Measurements from ENCODE around the gene FMO3.

FMO3 gene

DNA sequence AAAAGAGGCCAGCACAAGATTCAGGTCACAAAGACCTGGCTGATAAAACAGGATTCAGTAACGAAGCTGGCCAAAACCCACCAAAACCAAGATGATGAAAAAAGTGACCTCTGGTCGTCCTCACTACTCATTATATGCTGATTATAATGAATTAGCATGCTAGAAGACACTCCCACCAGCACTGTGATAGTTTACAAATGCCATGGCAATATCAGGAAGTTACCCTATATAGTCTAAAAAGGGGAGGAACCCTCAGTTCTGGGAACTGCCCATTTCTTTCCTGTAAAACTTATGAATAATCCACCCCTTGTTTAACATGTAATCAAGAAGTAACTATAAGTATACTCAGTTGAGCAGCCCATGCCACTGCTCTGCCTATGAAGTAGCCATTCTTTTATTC lies 68.4 kb downstream of the FMO3 start:
- DNase-seq (ENCODE audit: low read depth in 3 of 3) = no peak

DNA sequence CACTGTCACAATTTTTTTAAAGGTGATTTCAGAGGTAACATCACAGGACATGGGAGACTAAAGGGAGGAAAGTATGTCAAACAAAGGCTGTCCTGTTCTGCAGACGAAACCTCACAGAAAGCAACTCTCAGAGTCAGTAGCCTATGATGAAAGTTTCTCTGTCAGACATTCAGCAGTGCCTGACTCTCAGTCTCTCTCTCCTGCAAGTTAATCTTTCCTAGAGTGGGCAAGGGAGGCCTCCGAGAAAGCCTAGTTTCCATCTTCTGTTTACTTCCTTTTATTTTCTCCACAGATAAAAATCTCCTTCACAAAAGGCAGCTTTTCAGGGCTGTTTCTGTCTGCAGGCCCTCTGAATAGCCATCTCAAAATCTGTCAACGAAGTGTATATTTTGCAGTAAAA lies 69.5 kb downstream of the FMO3 start:
- DNase-seq (ENCODE audit: low read depth in 3 of 3) = no peak

DNA sequence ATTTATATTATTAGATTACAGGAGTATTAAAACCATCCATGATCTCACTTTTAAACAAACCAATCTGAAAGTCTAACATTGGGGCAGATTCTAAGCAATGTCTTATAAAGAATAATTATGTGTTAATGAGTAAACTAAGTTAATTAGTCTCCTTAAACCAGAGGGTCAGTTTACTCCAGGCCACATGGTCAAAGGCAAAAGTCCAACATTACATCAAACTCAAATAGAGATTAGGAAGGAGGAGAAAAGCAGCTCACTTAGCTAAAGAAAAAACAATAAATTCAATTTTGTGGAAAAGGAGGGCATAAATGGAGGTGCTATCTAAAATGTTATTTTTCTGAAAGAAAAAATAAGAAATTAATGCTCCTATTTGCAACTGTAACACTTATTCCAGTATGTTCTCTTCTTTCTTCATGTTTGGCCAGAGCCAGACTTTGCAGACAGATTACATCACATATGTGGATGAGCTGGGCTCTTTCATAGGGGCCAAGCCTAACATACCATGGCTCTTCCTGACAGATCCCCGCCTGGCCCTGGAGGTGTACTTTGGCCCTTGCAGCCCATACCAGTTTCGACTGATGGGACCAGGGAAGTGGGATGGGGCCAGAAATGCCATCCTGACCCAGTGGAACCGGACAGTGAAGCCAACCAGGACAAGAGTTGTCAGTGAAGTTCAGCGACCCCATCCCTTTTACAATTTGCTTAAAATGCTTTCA lies 70.1 kb downstream of the FMO3 start:
- DNase-seq (ENCODE audit: low read depth in 3 of 3) = no peak

DNA sequence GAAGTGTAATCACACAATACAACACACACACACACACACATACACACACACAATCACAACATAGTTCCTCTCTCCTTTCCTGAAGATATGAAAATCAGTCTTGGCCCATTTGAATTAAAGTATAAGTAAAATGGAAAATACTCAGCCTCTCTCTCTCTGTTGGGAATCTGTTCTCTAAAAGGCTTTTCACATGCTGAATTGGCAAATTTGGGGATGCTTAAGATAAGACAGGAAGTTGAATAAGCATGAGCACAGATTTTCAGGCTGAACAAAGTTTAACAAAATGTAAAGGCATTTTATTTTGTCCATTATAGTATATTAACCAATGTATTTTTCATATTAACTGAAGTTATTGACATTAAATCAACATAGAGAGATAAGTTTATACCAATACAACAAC lies 70.7 kb downstream of the FMO3 start:
- no peak for DNase-seq (ENCODE audit: low read depth in 3 of 3)

DNA sequence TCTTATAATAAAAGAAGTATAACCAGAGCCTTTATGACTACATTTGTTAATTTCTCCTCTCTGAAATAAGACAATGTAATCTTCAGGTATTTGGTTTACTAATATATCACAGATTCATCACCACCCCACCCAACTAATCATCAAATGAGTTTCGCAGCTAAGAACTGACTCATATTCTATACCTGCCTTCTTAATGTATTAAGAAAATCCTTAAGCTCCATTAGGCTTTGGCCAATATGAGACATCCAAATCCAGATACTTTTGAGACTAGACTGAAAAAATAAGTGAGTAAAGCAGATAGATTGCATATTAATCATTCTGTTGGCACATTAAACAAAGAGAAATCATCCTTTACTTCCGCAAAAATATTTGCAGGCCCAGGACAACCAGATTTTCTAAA lies 75.7 kb downstream of the FMO3 start:
- no peak for DNase-seq (ENCODE audit: low read depth in 3 of 3)

Data from stimulated activated CD4-positive, alpha-beta T cell treated with anti-CD3 and anti-CD28 coated beads, TNF-alpha, amount 100 ng/mL, for 4 hours (primary cell).